ENCODE data around the gene PFDN2.

The PFDN2 gene

DNA sequence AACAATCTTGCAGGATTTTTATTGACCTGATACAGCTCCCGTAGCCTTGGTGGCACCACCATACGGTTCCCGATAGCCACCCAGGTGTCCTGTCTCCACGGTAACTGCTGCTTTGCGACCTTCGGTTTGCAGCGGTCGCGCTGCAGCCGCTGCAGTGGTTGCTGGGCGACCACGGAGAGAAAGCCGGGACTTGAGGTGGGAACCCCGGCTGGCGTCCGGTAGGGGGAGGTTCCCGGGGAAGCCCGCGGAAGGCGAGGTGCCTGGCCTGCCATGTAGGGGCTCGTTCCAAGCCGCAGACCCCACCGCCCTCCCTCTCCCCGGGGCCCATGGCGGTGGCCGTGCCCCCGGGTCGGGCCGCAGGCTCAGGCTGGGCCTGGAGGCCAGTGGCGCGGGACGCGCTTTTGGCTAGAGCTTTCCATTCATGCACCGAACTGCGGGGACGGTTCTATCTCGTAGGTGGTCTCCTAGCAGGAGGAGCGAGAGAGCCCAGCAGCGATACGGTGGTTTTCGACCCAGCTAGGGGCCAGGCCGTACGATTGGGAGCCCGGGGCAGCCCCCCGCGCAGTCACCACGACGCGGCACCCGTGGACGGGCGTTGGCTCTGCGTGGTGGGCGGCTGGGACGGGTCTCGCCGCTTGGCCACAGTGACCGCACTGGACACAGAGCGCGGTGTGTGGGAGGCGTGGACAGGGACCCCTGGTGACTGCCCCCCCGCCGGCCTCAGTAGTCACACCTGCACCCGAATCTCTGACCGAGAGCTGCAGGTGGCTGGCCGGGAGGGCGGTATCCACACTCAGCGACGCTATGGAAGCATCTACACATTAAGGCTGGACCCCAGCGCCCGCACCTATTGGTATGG lies 19.4 kb downstream of the PFDN2 start, which contains the start of gene KLHDC9:
Gene KLHDC9, plus strand, starts transcription at position 152 of the 859 bp plus-strand sequence. Its CDS starts 175 bp downstream, at position 327.
- DNase-seq, result peak; percentile 94

DNA sequence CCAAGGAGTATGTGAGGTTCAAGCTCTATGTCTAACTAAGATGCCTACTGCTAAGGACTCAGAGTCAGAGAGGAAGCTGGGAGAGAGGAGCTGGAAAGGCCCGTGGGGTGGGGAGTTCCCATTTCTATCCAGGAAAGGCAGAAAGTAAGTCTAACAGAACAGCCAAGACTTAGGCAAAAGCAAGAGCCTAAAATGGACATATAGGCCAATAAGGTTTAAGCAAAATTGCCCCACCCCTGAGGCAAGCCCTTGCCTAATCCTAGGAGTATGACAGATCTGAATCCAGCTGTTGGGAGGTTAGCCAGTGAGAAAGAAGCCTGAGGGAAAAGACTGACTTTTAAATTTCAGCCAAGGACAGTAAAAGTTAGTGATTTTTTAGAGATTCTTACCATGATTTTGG lies 21.3 kb downstream of the PFDN2 start:
- DNase-seq, result no peak

DNA sequence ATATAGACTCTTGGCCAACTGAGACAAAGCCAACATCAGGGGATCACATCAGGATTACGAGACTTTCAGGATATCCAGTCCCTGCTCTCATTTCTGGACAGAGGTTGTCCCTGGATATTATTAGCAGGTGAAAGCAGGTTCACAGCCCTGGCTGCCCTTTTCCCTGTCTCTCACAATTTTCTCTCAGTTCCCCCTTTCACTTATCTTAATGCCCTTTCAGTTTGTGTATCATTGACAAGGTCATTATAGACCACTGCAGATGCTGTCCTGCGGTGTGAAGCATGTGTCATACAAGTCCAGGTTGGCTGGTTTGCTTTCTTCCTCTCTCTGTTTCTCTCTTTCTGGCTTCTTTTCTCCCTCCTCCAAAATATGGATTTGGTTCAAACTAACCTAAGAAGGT lies 21.8 kb downstream of the PFDN2 start:
- DNase-seq, result no peak

DNA sequence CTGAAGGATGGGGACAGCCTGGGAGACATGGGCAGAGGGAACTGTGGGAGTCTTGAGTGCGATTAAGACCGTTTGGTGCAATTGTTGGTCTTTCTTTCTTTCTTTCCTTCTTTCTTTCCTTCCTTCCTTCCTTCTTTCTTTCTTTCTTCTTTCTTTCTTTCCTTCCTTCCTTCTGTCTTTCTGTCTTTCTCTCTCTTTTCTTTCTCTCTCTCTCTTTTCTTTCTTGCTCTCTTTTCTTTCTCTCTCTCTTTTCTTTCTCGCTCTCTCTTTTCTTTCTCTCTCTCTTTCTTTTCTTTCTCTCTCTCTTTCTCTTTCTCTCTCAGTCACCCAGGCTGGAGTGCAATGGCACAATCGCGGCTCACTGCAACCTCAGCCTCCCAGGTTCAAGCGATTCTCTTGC lies 22.6 kb downstream of the PFDN2 start:
- DNase-seq, result no peak

DNA sequence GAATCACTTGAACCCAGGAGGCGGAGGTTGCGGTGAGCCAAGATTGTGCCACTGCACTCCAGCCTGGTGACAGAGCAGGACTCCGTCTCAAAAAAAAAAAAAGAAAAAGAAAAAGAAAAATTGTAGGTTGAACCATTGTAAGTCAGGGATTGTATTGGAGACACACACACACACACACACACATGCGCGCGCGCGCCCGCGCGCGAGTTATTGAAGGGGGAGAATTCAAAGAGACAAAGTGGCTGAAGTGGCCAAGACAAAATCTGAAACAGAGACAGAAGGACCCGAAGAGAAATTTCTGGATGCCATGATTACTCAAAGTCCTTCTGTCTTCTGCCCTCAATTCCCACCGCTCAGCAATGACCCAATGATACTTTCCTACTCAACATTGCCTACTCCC lies 23.4 kb downstream of the PFDN2 start:
- DNase-seq, result no peak

DNA sequence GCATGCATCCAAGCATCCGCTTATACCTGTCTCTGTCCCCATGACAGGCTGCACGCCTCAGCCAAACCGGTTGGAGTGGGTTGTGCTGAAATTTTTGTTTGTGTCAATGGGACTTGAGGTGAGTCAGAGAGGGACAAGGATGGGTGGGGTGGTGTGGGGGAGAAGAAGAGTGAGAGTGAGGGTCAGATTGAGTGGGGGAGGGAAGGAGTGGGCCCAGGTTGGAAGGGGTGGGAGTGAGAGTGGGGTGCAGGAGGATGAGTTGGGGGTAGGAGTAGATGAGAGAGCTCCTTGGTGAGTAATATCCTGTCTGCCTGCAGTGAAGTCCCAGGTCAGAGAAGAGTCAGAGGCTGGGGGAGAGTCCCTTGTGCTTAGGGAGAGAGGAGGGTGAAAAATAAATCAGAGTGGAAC lies 25.2 kb downstream of the PFDN2 start:
- no peak for DNase-seq

DNA sequence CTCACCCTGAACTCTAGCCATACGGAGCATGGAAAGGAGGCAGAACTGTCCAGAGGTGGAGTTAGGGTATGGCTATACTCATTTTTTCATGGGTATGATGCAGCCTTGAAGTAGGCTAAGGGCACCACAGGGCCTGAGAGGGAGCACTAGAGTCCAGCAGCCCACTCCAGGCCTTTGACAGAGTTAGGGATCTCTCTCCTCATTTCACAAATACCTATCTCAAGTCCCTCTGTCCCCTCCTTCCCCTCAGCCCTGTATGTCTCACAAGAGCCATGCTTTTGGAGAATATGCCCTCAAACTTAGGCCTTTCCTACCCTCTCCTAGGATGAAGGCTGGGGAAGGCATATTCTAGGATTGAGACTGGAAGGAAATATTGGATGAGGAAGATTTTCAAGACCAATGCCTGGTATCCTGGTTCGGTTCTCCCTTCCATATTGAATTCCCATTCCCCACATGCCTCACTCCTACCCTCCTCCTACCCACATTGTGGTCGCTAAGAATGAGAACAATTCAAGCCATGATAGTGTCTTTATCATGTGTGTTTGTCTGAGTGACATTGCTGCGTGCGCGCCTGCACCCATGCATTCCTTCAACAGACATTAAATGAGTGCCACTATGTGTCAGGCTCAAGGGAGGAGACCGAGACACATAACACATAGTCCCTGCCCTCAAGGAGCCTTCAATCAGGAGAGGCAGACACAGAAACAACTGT lies 25.9 kb downstream of the PFDN2 start:
- no peak for DNase-seq

DNA sequence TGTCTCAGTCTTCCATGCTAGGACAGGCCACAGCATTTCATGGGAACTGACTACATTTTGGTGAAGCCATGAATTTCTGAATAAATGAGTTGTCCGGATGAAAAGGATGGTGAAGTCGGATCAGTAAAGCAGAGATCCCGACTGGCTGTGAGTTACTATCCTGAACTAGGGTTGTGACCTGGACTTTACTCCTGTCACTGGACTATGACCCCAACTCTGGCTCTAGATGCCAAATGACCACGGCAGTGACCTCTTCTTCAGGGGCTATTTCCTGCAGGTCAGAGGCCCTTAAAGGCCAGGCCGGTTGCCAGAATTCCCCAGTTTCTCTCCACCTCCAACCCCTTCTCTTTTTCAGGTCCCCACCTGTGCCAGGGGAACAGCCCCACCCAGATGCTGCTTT lies 26.7 kb downstream of the PFDN2 start:
- no peak for DNase-seq

DNA sequence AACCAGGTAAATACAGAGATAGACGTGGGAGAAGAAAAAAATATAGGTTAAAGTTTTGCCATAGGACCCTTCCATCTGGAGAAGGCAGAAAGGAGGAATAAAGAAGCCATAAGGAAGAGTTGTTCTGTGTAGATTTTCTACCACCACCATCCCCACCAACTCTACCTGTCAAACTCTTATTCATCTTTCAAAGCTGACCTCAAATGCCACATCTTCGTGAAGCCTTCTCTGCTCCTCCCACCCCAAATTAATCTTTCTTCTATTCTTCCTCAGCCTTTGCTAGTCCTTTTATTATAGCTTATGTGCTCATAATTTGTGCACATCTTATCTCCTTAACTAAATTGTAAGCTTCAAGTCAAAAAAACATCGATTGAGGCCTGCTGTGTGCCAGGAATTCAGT lies 27.2 kb downstream of the PFDN2 start:
- no peak for DNase-seq

DNA sequence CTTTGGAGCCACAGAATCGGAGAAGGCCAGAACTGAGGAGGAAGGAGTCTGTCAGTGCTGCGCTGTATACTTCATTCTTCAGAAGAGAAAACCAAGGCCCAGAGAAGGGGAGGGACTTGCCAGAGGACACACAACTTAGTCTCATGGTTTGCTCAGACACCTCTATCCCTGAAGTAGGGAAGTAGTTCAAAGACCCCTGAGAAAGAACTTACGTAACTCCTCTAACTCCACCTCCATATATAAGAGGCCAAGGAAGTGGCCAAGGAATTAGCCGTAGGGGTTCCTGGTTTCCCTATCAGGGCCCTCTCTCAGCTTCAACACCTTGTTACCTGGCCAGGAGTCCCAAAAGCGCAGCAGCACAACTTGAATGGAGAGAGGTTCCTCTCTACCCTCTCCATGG lies 27.9 kb downstream of the PFDN2 start:
- DNase-seq, result no peak

DNA sequence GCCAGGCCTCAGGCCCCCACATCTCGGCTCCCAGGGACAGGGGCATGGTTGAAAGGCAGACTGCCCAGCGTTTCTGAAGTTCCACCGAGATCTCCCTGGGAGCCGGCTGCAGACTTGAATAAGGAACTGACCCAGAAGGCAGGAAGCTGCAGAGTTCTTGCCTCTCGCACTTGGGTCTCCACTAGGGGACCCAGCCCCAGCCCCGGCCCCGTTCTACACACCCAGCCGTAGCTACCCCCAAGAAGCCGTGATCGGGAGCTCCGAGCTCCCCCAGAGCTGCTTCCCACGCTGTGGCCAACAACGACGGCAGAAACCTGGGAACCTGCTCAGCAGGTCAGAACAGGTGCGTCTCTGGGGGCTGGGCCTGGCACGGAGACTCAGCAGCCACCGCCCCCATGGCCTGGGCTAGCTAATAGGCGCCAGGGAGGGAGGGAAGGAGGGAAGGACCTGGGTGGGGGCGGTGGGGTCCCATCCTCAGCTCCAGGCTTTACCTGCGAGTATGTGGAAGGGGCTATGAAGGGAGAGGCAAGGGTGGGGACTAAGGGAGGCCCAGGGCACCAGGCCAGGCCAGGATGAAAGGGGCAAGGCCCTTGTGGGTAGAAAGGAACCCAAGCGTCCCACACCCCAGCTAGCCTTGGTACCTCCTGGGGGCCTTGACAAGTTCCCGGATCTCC lies 28.4 kb downstream of the PFDN2 start, which contains the start of gene NECTIN4:
Gene NECTIN4, minus strand, starts transcription at position 308 of the 674 bp plus-strand sequence. Its CDS starts 262 bp downstream, at position 46.
- peak; percentile 31 for DNase-seq

DNA sequence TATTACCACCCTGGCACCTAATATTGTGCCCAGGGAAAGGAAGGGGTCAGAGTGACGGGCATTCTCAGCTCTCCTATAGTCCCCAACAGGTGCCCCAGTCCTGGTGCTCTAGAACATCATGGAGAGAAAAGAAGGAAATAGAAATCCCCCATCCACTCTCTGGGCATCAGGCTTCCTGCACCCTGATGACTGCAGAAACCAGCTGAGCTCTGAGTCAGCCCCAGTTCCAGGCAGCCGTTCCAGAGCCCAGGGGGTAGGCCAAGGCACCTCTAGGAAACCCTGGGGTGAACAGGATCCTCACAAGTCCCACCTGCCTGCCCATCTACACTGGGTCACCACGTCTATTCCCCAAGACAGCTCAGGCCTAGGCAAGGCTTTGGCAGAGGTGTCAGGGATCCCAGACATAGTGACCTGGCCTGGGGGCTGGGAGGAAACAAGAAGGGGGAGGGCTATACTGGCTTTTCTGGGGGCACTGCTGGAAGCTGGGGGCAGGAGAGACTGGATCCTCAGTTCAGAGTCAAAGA lies 29.2 kb downstream of the PFDN2 start:
- no peak for DNase-seq

DNA sequence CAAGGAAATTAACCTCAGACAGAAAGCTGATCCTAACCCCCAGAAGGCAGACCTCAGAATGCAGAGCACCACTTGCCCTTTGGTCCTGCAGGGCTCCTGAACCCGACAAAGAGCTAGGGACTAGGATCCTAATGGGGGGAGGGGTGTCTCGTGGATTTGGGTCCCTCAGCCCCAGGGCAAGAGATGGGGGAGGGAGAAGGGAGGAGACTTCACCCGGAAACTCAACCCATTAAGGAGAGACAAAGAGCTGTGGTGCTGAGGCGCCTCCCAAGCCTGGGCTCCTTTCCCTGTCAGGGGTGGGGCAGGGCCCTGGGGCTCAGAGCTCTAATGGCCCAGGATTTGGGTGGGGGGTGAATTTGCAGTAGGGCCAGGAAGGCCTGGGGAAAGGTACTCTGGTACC lies 31.4 kb downstream of the PFDN2 start:
- no peak for DNase-seq

DNA sequence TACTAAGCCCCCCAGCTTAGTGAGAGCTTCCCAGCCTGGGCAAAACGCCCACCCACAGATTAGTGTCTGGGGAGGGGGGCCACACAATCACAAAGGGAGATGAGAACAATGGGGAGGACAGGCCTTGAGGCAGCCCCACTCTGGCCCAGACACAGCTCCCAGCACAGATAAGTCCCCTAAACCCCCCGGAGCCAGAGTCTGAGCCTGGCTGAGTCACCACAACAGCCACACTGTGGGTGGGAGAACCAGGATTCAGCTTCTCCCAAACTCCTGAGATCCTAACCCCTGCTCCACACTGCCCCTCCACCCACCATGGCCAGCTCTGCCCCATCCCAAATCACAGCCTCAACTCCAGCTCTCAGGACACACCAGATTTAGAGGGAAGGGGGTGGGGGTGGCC lies 32.7 kb downstream of the PFDN2 start:
- DNase-seq, result no peak

DNA sequence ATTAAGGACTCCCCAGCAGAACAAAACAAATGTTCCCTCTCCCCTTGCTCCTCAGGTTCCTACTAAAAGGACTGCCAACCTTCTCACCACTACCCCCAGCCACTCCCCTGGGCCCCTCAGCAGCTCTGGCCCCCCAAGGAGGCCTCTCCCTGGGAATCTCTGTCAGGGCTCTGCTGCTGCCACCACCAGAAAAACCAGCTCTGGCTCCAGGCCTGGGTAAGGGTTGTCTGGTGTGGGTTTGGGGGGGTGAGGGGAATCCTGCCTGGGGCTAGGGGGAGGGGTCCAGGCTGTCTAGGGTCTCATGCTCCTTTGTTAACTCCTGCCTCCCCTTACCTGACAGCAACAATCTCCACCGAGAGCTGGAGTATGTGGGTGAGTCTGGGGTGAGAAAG lies 33.2 kb downstream of the PFDN2 start:
- DNase-seq, result no peak

DNA sequence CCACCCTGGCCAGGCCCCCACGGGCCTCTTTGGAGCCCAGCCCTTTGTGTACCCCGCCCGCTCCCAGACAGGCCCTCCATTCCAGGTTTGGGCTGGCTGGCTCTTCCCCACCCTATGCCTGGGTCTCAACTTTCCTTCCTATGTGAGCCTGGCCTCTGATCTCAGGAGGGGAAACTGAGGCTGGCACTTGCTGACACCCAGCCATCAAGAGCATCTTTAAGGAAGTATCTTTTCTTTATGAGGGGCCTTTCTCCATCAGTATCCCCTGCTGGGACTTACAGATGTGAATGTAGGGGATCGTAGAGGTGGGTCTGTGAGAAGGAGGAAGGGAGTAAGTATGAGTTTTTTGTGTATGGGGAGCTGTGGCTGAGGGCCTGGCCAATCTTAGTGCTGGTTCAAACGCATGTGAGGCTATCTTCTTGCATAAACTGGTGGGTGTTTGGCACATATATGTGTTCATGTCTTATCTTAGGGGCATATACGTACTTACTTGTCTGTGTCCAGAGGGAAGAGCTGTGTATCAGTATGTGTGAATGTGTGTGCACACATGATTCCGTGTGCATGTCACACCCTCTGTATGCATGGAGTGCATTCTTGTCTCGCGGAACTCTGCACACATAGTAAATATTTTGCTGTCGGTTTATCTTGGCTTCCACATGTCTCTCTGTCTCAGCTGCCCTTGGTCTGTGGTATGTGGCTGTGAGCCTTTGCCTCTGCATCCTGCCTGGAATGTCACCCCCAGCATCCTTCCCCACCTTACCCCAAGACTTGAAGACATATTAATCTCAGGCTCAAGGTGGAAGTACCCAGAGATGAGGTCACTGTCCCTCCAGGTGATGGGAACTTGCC lies 33.9 kb downstream of the PFDN2 start:
- no peak for DNase-seq

DNA sequence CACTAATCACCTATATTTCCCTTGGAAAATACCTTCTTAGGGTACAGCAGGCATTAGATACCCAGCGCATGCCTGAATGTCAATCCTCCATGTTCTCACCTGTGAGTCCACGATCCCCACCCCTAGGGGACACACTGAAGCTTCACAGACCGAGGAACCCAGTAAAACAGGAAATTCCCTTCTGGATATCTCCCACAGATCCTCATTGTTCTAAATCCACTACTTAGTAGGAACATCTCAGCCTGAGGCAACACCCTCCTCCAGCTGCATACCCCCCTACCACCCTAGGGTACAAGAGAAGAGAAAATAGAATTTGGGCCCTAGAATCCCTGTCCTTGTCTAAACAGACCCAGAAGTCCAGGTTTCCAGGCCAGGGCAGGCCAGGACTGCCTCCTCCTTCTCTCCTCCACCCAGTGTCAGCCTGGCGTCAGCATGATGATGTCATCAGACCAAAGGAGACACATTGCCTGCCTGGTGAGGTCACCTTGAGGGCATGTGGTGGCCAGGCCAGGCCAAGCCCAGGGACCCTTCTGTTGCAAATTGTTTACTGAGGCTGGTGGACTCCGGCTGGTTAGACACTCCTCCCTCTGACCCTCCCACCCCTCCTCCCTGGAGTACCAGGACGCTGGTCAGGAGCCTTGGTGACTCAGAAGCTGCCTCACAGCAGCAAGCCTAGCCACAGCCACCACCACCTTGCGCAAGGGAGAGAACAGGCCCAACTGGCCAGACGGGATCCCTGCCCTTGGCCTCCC lies 34.7 kb downstream of the PFDN2 start:
- DNase-seq, result no peak

DNA sequence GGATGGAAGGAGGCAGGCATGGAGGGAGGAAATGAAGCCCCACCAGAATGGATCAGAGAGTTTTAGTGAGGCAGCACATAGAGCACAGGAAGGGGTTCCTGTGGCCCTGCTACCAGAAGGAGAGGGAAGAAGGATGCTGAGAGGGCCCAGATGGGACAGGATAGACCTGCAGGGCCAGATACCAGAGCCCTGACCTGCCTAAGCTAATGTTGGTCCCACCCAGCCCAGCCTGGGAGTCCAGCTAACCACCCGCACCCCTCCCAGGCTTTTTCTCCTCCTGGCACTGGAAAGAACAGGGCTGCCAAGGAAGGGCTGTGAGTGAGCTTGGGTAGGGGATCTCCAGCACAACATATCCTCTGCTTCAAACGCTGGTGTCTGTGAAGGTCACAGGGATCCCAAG lies 35.4 kb downstream of the PFDN2 start:
- no peak for DNase-seq

DNA sequence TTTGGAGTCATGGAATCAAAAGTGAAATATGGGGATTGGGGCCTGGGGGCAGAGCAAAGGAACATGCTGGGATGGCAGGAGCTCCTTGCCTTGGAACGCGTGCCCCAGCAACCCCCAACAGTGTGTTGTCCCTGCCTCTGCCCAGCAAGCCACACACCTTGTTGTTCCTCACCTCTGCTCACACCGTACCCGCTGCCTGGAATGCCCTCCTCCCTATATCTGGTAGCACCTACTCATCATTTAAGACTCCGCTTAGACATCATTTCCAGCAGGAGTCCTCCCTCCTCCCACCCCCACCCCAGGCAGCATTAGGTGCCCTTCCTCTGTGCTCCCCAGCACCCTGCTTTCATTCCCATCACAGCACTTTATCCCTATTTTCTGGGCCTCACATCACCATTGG lies 36.3 kb downstream of the PFDN2 start:
- no peak for DNase-seq

DNA sequence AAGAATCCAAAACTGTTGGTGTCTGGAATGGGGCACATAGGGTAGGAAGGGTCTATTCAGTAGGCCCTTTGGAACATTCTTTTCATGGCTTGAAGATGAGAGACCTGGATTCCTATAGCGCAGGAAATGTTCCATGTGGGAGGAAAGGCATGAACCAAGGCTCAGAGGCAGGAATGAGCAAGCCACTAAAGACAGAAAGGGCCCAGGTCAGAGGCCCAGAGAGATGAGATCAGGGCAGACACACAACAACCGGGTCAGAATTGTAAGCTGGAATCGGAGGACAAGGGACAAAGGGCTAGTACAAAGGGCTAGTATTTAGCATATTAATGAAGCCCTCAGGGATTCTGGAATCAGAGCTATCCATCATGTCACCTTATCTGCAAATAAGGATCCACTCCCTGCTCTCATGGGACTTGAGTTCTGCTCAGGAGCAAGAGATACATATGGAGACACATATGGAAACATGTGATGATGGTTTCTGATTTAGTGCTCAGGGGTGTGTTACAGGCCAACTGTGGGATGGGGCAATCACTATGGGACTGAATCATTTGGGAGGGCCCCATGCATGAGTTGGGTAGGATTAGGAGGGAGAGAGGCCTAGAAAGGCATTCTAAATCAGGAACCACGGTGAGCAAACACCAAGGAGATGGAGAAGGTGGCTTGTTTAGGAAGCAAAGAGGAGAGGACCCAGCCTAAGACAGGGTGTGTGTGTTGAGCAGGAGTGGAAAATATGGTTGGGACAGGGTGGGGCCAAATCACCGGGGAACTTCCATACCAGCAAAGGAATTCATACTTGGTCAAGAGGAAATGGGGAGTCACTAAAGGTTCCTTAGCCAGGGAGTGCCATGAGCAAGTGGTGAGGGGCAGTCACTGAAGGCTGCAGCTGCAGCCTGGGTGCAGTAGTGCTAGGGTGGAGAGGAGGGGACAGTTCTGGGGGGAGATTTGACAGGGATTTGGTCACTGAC lies 37.1 kb downstream of the PFDN2 start:
- no peak for DNase-seq
